ENCODE data around the gene IFIT1B.

IFIT1B gene

GRCh38 chr10:89362929-89363328 lies 14.9 kb upstream of the IFIT1B start:
- H3K4me1 ChIP-seq (ENCODE audit: low read length), result peaks cover 15% of the 10 kb centered on the region
- no peaks in the 10 kb centered on the region for H3K9me3 ChIP-seq (ENCODE audit: insufficient read depth, low read length)
- no peak overlapping the region for H2AFZ ChIP-seq (ENCODE audit: low read depth, low read length)
- H4K20me1 ChIP-seq (ENCODE audit: insufficient read depth, low read length), result no peaks in the 10 kb centered on the region
- no peaks in the 10 kb centered on the region for H3K36me3 ChIP-seq (replicated peaks; ENCODE audit: low read depth, low read length)
- no peak overlapping the region for H3K27ac ChIP-seq (ENCODE audit: low read length)
- H3K79me2 ChIP-seq (ENCODE audit: low read length), result no peaks in the 10 kb centered on the region
- TF ChIP-seq EZH2phosphoT487 (IDR thresholded peaks at IDR 0.05; ENCODE audit: low read depth), result no peak
- no peak for TF ChIP-seq CTCF (IDR thresholded peaks at IDR 0.05; ENCODE audit: low read depth, low read length)
- H3K9ac ChIP-seq (ENCODE audit: low read length), result no peak overlapping the region
- no peak overlapping the region for H3K4me3 ChIP-seq (ENCODE audit: low read length)
- no peaks in the 10 kb centered on the region for H3K27me3 ChIP-seq (ENCODE audit: low read depth, low read length)
- H3K4me2 ChIP-seq (ENCODE audit: low read length), result no peak overlapping the region

DNA sequence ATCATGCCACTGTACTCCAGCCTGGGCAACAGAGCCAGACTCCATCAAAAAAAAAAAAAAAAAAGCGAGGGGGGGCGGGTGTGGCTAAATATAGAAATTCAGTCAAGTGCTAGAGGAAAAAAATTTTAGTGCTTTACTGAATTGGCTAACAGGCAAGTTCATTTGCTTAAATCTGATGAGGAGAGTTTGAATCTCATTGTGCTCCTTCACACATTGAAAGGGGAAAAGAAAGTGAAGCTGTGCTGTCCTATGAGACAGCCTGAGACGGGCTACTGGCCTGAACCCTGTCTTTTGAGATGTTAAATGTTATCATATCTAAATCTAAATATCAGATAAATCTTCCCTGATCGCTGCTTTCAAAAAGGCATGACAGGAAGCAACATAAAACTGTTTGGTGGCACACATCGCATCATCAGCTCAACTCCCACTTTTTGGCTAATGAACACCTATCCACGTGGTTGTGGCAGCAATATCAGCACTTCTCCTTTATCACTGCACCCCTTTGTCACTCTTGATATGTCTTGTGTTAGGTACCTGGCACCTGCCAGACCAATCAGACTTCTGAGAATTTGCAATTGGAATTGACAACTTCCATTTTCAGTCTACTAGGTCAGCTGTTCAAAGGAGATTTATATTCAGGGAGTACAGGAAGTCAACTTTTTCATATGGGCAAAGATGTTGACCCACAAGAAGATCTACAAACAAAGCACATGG lies 14.0 kb upstream of the IFIT1B start:
- TF ChIP-seq CTCF (IDR thresholded peaks at IDR 0.05; ENCODE audit: low read depth, low read length) (no peak), EZH2phosphoT487 (IDR thresholded peaks at IDR 0.05; ENCODE audit: low read depth) (no peak)
- Histone ChIP-seq H2AFZ (ENCODE audit: low read depth, low read length) (no peak overlapping the region), H3K4me2 (ENCODE audit: low read length) (peak overlapping the region; percentile 60), H3K27me3 (ENCODE audit: low read depth, low read length) (no peaks in the 10 kb centered on the region), H3K79me2 (ENCODE audit: low read length) (no peaks in the 10 kb centered on the region), H3K36me3 (replicated peaks; ENCODE audit: low read depth, low read length) (no peaks in the 10 kb centered on the region), H3K4me1 (ENCODE audit: low read length) (peaks cover 15% of the 10 kb centered on the region), H3K9me3 (ENCODE audit: insufficient read depth, low read length) (no peaks in the 10 kb centered on the region), H3K9ac (ENCODE audit: low read length) (no peak overlapping the region; the same call in 1 of the 2 replicates), H3K27ac (ENCODE audit: low read length) (peak overlapping the region; percentile 45), H3K4me3 (ENCODE audit: low read length) (peak overlapping the region; percentile 18; the same call in 1 of the 2 replicates), H4K20me1 (ENCODE audit: insufficient read depth, low read length) (no peaks in the 10 kb centered on the region)

DNA sequence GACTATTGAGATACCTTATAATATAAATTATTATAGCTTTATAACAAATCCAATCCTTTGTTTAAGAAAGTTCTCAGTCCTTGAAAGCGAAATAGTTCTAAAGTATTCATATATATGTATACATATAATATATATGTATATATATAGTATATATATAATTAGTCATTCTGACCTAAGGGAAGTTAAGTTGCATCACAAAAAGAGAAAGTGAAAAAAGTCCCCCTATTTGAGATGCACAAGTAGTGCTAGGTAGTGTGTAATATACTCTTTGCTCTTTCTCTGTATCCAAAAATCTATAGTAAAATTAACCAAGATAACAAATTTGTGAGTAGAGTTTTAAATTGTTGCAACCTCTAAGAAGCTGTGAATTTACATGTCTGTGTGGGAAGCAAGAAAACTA lies 13.3 kb upstream of the IFIT1B start:
- TF ChIP-seq CTCF (IDR thresholded peaks at IDR 0.05; ENCODE audit: low read depth, low read length), result no peak
- TF ChIP-seq EZH2phosphoT487 (IDR thresholded peaks at IDR 0.05; ENCODE audit: low read depth), result no peak
- H3K27ac ChIP-seq (ENCODE audit: low read length), result peak overlapping the region; percentile 45
- H3K27me3 ChIP-seq (ENCODE audit: low read depth, low read length), result no peaks in the 10 kb centered on the region
- H2AFZ ChIP-seq (ENCODE audit: low read depth, low read length), result no peak overlapping the region
- no peaks in the 10 kb centered on the region for H4K20me1 ChIP-seq (ENCODE audit: insufficient read depth, low read length)
- no peaks in the 10 kb centered on the region for H3K9me3 ChIP-seq (ENCODE audit: insufficient read depth, low read length)
- H3K79me2 ChIP-seq (ENCODE audit: low read length), result no peaks in the 10 kb centered on the region
- H3K9ac ChIP-seq (ENCODE audit: low read length), result no peak overlapping the region
- H3K4me2 ChIP-seq (ENCODE audit: low read length), result peak overlapping the region; percentile 60
- no peak overlapping the region for H3K4me3 ChIP-seq (ENCODE audit: low read length)
- H3K4me1 ChIP-seq (ENCODE audit: low read length), result peaks cover 18% of the 10 kb centered on the region
- no peaks in the 10 kb centered on the region for H3K36me3 ChIP-seq (replicated peaks; ENCODE audit: low read depth, low read length)

- H3K36me3 ChIP-seq (replicated peaks; ENCODE audit: low read depth, low read length), result no peaks in the 10 kb centered on the region
- TF ChIP-seq EZH2phosphoT487 (IDR thresholded peaks at IDR 0.05; ENCODE audit: low read depth) (no peak), CTCF (IDR thresholded peaks at IDR 0.05; ENCODE audit: low read depth, low read length) (no peak)
- no peaks in the 10 kb centered on the region for H3K9me3 ChIP-seq (ENCODE audit: insufficient read depth, low read length)
- no peak overlapping the region for H3K27ac ChIP-seq (ENCODE audit: low read length)
- no peaks in the 10 kb centered on the region for H4K20me1 ChIP-seq (ENCODE audit: insufficient read depth, low read length)
- H3K4me3 ChIP-seq (ENCODE audit: low read length), result no peak overlapping the region
- no peak overlapping the region for H3K4me2 ChIP-seq (ENCODE audit: low read length)
- H3K4me1 ChIP-seq (ENCODE audit: low read length), result peaks cover 18% of the 10 kb centered on the region
- H3K9ac ChIP-seq (ENCODE audit: low read length), result no peak overlapping the region
- no peak overlapping the region for H2AFZ ChIP-seq (ENCODE audit: low read depth, low read length)
- no peaks in the 10 kb centered on the region for H3K79me2 ChIP-seq (ENCODE audit: low read length)
- H3K27me3 ChIP-seq (ENCODE audit: low read depth, low read length), result no peaks in the 10 kb centered on the region
These were observed 10.3 kb upstream of the IFIT1B start for GRCh38 chr10:89367529-89367928.
